Stimulated activated CD8-positive, alpha-beta memory T cell treated with anti-CD3 and anti-CD28 coated beads, Interleukin-4, amount 100 ng/mL, for 1 hour (primary cell): ENCODE measurements around the gene RAE1.

Experiments
- DNase-seq, 2 donors: peaks; one replicate each; pipeline ENCODE4 v3.0.0-alpha.2; 2020; ENCODE audit warnings: low read depth in 2 of 2, low spot score in 1 of 2

RAE1 gene

DNA sequence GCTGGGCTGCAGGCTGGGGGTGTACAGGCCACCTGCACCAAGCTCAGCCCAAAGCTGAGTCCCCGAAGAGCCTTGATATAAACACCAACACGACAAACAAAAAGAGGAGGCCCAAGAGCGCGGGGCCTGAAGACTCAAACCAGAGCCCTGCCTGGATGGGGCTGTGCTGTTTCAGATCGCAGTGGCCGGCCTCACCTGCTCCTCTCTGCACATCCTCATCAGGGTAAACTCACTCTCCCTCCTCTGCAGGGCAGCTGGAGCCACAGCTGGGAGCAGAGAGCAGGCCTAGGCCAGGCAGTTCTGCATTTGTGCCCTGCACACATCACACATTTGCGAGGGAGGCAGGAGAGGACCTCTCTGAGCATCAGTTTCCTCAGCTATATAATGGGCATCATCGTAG lies 36.4 kb downstream of the RAE1 start:
- no peak for DNase-seq

DNA sequence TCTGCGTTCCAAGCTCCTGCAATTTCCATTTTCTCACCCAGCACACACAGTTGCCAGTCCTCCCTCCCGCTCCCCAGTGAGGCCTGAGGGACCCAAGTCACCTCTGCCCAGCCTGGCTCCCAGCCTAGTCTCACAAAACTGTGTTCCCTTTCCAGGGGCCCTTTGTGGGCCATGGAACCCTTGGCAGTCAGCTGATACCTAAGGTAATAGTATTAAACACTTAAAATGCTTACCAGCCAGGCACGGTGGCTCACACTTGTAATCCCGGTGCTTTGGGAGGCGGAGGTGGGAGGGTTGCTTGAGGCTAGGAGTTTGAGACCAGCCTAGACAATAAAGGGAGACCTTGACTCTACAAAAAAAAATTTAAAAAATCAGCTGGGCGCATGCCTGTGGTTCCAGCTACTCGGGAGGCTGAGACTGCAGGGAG lies 36.9 kb downstream of the RAE1 start:
- DNase-seq, result no peak

DNA sequence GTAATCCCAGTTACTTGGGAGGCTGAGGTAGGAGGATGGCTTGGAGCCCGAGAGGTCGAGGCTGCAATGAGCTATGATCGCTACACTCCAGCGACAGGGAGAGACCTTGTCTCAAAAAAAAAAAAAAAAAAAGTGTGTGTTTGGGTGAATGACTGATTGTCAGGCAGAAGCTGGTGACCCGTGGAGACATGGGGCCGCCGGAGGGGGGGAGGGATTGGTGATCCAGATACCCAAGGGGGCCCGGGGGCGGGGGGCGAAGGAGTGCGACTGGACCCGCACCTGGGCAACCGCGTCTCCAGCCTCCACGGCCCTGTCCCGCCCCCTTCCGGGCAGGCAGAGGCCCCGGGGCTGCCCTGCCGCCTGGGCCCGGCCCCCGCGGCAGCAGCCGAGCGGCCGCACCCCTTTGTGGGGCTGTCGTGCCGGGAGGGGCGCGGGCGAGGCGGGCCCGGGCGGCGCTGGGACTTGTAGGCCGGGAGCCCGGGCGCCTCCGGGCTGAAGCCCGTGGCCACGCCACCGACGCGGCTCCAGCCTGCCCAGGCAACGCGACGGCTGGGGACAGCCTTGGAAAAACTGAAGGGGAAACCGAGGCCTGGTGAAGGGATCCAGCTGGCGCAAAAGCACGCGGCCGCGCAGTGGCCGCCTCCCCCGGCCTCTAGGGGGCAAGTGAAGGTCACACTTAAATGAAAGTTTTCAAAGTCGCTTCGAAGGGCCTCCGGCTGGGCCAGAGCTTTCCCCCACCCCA lies 38.1 kb downstream of the RAE1 start:
- no peak for DNase-seq

DNA sequence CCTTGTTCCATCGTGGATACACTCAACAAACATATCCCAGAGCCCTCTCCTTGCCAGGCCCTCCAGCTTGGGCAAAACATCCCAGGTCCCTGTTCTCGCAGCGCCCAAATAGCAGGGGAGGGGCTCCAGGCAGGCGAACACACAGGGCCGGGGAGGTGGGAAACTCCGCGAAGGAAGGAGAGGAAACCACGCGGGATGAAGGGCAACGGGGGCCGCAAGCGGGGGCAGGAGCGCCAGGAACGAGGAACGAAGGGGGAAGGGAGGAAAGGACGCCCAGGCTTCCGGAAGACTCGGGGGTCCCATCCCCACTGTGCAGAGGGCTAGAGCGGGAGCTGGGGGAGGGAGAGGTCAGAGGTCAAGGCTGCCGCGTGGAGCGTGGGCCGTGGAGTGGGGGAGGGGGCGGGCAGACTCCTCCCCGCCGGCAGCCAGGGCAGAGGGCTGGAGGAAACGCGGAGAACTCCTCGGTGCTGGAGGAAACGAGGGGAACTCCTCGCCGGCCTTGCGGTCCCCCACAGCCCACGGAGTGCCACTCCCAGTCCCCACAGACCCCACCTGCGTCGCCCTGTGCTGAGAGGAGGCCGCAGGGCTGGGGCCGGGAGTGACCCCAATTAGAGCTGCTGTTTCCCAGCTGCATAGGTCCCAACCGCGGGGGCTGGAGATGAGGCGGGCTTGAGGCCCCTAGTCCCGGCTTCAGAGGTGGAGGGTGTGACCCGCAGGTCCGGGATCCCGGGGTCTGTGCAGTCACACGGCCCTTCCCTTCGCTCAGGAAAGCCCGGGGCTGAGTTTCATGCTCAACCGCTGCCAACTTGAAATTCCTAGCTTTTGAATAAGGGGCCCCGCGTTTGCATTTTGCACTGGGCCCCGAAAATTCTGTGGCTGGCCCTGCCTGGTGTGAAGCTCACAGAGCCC lies 38.9 kb downstream of the RAE1 start:
- DNase-seq, result no peak

DNA sequence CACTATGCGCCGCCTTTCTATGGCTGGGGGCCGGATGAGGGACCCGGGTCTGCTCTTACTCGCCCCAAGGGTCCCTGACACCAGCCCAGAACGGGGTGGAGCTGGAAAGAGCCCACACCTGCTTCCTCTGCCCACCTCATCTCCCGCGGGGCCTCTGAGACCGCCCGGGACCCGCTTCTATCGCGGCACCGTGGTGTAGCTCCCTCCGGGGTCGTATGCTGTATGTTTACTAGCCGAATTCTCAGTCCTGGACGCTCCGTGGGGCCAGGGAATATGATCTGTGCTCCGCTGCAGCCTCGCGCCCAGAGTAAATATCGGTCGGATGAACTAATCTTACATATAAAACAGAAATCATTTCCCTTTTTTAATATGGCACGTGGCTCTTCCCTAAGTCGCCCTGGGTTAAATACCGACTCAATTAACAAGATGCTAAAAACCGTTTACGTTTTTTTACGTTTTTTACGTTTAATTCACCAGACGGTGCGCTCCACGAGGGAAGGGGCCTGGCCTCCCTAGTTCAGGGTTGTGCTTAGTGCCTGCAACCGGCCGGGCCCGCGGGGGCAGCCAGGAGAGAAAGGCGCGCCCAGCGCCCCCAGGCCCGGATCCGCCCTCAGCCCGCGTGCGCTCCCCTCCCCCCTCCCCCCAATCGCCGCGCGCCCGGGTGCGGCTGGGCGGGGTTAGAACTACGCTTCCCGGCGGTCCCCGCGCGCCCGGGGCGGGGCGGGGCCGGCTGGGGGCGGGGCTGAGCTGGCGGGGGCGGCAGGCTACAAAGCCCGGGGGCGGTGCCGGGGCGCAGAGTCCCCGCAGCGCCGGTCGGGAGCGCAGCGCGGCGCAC lies 39.8 kb downstream of the RAE1 start, which contains the start of gene RBM38:
Gene RBM38, plus strand, starts transcription at position 793 of the 835 bp plus-strand sequence. CDS start 186 bp downstream, outside the sequence.
- peak; percentile 51 to 52 for DNase-seq

DNA sequence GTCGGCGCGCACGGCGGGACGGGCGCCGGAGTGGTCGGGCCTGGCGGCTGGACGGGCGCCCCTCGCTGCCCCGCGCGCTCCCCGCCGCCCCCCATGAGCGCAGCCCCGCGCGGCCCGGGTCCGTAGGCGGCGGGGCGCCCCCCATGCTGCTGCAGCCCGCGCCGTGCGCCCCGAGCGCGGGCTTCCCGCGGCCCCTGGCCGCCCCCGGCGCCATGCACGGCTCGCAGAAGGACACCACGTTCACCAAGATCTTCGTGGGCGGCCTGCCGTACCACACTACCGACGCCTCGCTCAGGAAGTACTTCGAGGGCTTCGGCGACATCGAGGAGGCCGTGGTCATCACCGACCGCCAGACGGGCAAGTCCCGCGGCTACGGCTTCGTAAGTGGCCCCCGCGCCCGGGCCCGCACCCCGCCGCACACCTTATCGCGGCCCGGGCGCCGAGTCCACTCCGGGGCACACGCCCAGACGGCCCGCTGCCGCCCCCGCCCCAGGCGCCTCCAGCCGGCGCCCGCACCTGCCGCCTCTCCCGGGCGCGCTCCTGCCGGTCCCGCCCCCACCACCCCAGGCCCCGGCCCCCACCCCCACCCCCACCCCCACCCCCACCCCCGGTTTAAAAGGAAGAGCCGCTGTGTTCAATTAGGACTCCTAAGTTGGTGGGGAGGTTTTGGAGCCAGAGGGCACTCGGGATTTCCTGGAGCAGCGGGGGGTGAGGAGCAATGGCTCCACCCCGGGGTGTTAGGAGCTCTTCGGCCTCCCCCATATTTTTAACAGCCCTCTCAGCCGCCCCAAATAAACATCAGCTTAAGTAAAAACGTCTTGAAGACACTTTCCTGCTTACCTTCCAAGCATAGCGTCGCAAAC lies 40.6 kb downstream of the RAE1 start:
- DNase-seq, result no peak

DNA sequence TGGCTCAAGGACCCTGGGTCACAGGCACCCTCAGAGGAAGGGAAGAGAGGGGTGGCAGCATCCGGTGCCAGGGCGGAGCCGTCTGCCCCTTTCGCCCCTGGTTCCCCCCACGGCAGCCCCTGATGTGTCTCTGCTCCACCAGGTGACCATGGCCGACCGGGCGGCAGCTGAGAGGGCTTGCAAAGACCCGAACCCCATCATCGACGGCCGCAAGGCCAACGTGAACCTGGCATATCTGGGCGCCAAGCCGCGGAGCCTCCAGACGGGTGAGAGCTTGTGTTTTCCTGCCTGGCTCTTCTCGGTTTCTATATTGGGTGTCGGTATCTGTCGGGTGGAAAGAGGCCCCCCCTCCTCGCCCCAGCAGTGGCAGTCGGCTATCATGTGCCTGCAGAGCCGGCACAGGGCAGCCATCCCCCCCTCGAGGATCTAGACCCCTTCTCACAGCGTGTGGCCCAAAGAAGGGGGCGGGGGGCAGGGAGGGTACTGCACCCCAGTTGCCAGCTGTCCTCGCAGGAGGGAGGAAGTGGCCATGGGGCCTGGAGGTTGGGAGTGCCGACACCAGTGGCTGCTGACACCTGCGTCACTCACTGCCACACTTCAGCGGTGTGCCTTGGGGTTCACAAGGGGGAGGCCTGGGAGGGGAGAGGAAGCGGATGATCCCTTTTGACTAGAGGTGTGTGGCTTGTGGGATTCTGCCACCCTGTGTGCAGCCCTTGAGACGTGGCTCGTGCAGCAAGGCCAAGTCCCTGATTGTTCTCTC lies 41.6 kb downstream of the RAE1 start:
- DNase-seq, result peak; percentile 46 to 62

DNA sequence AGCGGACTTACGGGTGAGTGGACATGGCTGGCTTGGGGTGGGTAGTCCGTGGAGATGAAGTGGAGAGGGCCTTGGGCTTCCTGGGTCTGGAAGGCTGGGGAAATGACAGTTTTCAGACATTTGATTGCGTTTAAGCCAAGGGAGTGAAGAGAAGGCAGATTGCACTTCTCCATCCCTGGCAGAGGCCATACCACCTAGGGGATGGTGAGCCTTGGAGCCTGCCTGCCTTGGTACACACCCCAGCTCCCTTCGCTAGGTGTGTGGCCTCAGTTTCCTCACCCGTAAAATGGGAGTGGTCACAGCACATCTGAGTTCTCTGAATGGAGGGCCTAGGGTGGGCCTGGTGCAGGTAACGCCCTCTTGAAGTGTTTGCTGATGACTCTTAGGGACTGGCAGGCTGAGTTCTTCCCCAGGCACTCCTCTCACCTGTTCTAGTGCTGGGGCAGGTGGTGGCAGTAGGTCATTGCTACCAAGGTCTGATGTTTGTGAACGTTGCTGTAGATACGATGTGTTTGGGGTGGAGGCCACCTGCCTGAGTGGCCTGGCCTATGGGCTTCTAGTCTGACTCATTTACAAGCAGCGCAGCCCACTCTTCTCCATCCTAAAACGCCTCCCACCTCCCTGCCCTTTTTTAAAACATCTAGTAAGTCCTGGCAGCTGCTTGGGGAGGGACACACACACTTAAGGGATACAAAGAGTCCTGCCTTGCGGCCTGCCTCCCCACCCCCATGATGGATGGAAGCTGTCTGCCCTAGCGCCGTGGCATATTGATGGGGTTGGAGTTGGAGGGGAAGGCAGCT lies 42.5 kb downstream of the RAE1 start:
- DNase-seq, result no peak

DNA sequence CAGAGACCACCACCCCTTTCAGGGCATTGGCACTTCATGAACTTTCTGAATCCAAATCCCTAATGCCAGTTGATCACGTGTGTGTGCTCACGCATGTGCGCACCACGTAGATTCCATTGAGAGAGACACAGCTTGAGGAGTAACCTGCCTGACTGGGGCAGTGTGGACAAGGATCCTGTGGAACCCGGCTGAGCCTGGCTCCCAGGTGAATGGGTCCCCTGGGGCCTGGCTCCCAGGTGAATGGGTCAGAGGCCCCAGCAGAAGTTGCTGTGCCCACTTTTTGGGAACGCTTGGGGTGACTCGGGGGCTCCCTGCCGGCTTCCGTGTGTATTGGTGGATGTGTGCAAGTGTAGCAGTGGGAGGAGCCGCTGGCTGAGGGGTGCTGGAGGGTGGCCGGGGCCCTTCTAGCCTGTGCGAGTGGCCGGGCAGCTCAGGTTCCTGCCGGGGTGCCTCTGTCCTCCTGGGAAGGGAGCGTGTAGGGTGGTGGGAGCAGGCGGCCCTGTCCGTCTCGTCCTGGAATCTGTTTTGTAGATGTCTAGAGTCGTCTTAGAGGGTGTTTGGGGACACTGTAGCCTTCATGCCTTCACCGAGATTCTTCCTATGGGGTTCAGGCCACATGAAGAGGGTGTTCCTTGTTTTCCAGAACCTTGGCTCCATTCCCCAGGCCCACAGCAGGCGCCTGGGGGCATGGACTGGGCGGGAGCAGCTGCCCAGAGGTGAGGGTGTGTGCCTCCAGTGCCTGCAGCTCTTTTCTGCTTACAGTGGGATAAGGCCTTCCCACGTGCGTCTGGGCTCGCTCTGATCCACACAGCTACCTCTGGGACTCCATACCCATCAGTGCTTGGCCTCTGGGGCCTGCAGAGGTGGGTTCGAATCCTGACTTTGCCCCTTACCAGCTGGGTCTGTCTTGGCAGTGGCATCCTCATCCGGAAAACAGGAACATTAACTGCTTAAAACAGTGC lies 43.3 kb downstream of the RAE1 start:
- no peak for DNase-seq

DNA sequence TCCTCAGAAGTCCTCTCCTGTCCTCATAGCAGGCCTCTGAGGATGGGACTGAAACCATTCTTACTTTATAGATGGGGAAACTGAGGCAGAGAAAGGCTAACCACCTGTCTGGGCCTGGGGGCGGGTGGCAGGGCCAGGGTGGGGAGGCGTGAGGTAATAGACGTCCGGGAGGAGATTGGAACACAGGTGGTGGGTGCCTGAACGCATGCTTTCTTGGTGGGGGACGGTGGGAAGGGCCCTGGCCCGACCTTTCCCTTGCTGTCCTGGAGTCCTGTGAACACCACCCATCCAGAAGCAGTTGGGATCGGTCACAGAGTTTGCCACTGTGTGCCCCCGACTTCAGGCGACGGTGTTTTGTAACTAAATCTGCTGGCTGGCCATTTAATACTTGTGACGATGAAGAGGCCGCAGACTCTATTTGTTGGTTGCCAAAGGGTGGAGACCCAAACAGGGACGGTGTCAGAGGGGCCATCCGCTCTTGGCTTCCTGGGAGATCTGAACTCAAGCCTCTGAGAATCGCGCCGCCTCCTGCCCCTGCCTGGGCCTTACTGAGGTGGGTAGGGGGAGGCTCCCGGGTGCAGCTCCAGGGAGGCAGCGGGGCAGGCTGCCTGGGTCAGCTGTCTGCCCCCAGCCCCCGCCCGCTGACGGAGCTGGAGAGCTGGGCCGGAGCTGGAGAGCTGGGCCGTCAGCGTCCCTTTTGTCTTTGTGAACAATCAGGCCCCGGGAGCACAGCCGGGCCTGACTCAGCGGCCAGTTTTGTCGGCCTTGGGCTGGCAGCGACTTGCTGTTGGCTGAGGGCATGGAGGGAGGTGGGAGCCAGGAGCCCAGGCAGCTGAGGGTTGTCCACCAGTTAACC lies 44.3 kb downstream of the RAE1 start:
- DNase-seq, result no peak

DNA sequence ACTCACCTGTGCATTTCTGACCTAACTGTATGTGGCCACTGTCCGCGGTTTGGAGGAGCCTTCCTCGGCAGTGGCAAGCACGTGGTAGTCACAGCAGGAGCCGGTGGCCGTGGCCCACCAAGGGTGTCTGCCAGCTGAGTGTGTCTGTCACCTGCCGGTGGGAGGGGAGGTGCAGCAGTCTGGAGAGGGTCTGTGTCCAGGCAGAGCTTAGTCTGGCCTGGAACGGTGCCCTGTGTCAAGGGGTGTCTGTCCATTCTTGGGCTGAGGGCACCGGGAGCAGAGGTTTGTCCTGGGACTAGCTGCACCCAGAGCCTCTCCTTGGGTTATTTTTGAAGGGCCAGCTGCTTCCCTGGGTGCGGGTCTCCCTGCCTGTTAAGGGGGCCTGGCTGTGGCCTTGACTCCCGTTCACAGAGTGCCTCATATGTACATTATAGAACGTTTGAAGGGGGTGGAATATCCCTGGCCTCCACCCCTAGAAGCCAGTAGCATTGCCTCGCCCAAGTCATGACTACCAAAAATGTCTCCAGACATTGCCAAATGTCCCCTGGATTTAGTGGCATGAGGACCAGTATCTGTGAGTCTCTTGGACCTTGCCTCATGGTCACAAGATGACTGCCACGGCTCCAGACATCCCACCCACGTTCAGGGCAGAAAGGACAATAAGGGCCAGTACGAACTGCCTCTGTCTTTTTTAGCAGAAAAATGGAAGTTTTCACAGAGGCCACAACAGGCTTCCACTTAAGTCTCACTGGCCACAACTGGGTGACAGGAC lies 45.3 kb downstream of the RAE1 start:
- no peak for DNase-seq

DNA sequence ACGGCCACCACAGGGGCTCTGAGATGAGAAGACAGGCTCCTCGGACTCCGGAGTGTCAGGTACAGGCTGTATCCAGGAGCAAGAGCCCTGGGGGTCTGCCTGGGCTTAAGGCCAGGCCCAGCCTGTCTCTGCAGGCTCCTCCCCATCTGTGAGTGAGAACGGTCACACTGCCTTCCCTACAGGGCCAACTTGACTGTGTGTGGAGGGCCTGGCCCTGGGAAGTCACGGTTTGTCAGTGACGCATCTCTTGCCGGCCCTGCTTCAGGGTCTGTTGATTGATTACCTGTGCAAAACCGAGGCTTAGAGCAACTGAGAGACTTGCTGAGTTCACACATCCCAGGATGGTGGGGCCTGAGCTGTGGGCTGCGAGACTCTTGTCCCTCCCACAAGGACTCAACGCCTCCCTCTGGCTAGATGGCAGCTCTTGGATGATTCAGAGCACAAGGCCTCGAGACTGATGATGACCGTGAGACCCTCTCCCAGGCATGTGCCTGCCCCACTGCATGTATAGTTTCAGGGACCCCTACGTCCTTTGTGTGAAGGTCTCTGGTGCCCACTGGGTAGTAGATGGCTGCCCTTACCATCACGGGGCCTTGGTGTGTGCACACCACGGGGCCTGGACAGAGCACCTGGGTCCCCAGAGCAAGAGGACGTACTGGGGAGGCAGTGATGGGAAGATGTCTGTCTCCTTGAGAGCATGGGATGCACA lies 46.1 kb downstream of the RAE1 start:
- no peak for DNase-seq

DNA sequence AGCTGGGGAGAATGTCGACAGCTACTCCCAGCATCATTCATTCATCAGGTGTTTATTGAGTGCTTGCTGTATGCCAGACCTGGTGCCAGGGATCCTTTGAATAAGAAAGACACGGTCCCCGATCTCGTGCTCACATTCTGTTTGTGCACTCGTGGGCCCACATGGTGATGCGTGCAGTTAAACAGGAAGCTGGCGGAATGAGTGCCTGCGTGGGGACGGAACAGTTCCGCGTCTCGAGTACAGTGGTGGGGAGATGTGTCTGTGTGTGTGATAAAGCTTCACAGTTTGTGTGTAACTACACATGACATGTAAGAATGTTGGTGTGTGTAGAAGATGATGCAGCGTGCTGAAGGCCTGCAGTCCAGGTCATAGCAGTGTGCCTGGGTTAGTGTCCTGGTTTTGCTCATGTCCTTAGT lies 46.6 kb downstream of the RAE1 start:
- DNase-seq, result peak in 1 of 2 donors; percentile 39

DNA sequence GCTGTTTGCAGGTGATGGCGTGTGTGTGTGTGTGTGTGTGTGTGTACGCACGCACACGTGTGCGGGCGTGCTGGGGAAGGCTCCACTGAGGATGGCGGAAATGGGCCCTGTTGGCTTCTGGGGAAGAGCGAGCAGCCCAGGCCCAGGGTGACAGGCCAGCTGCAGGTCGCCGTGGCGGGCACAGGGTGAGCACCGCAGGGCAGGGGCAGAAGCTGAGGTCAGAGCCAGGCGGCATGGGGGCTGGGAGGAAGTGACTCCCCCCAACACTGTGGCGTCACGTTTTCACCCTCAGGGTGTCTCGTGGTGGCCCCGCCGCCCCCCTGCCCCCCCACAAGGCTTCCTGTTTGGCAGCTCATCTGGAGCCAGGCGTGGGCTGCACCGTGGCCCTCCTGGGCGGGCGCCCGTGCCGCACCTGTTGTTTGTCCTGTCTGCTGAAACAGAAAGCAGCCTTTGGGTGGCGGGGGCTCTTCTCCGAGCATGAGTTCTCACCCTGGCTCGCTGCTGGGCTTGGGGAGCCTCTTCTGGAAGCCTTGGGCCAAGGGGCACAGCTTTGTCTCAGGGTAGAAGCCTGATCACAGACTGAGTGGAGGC lies 47.3 kb downstream of the RAE1 start:
- peak; percentile 77 to 80 for DNase-seq
